Coronary artery (tissue), 2 donors: ENCODE data around the gene ADAMTS12.

ENCODE experiments used
- DNase-seq: peaks from one replicate; pipeline ENCODE4 v3.0.0-alpha.2; 2017; ENCODE audit warnings: low spot score
- H3K27ac ChIP-seq, 2 donors: fragments of 200-600 bp; sonication (generic); one replicate each; pipeline ENCODE4 v1.5.1; 2016 to 2019
- H3K4me3 ChIP-seq: fragments of 200-600 bp; sonication (generic); 2 replicates; pipeline ENCODE4 v1.5.1; 2016; ENCODE audit warnings: mild to moderate bottlenecking, moderate library complexity
- CTCF ChIP-seq: fragments of 200-600 bp; sonication (generic); IDR thresholded peaks from one replicate; pipeline ENCODE4 v1.5.1; 2019; ENCODE audit warnings: antibody characterized with exemption

ADAMTS12 gene

GRCh38 chr5:33755231-33755630 lies 136.6 kb downstream of the ADAMTS12 start:
- no peak overlapping the region for H3K4me3 ChIP-seq
- H3K27ac ChIP-seq = no peak overlapping the region
- no peak for TF ChIP-seq CTCF
- no peak for DNase-seq

- TF ChIP-seq CTCF = no peak
- Histone ChIP-seq H3K27ac (no peak overlapping the region), H3K4me3 (no peak overlapping the region)
- DNase-seq = no peak
Measured at GRCh38 chr5:33753704-33754103, 138.1 kb downstream of the ADAMTS12 start.

DNA sequence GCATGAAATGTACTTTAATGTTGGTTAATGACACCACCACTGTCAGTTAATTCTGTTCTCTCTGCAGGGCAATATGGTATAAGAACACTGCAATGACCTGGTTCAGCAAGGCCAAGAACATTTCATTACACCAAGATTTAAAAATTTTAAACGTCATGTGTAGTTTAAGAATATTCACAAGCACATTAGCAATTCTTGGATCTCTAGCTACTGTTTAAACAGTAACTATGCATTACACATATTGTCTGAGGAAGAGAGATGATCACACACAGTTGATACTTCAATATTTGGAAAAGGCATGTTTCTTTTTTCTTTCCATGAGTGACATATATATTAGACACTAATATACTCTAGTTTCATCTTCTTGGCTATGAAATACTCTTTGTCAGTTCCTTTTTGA lies 143.0 kb downstream of the ADAMTS12 start:
- no peak for DNase-seq
- no peak overlapping the region for H3K27ac ChIP-seq
- no peak overlapping the region for H3K4me3 ChIP-seq
- no peak for TF ChIP-seq CTCF

GRCh38 chr5:33745101-33745770 lies 146.6 kb downstream of the ADAMTS12 start:
- no peak for DNase-seq
- Histone ChIP-seq H3K27ac (no peak overlapping the region), H3K4me3 (no peak overlapping the region)
- TF ChIP-seq CTCF = no peak

DNA sequence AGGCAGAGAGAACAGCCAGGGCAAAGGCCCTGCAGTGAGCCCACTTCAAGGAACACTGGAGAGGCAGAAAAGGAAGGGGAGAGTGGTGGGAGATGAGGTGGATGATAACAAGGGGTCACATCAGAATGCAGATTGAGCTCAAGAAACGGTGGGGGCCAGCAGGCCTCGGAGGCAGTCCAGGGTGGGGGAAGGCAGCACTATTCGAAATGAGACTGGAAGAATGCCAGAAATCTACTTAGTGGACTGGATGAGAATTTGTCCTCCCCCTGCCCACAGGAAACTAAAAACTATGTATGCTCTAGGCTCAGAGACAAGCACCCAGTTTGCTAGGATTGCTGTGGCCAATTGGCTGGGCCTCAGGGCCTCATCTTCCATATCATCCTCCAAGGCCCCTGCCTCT lies 148.7 kb downstream of the ADAMTS12 start:
- TF ChIP-seq CTCF = no peak
- no peak overlapping the region for H3K4me3 ChIP-seq
- DNase-seq = no peak
- no peak overlapping the region for H3K27ac ChIP-seq

GRCh38 chr5:33742181-33742580 lies 149.6 kb downstream of the ADAMTS12 start:
- DNase-seq = no peak
- no peak overlapping the region for H3K27ac ChIP-seq
- H3K4me3 ChIP-seq = no peak overlapping the region
- TF ChIP-seq CTCF = no peak

GRCh38 chr5:33738967-33739366 lies 152.8 kb downstream of the ADAMTS12 start:
- Histone ChIP-seq H3K4me3 (no peak overlapping the region), H3K27ac (no peak overlapping the region)
- no peak for DNase-seq
- no peak for TF ChIP-seq CTCF
